GM21515 (cell line): ENCODE measurements around the gene KNSTRN.

Experiments
- ATAC-seq: cut with Tn5 transposase; IDR thresholded peaks from one replicate; pipeline ENCODE4 v1.9.1; 2021; ENCODE audit not compliant: unreplicated experiment

Gene KNSTRN

DNA sequence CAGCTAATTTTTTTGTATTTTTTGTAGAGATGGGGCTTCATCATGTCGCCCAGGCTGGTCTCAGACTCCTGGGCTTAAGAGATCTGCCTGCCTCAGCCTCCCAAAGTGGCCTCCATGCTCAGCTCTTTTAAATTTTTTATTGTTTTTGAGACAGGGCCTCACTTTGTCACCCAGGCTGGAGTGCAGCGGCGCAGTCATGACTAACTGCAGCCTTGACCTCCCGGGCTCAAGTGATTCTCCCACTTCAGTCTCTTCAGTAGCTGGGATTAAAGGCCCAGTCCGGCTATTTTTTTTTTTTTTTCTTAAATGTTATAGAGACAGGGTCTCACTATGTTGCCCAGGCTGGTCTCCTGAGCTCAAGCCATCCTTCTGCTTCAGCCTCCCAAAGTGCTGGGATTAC lies 43.2 kb downstream of the KNSTRN start:
- no peak for ATAC-seq

- no peak for ATAC-seq
Measured at GRCh38 chr15:40427188-40427587, 44.7 kb downstream of the KNSTRN start.

- ATAC-seq, result no peak
Measured at GRCh38 chr15:40428185-40428584, 45.7 kb downstream of the KNSTRN start.

GRCh38 chr15:40429068-40429710 lies 46.7 kb downstream of the KNSTRN start:
- no peak for ATAC-seq

DNA sequence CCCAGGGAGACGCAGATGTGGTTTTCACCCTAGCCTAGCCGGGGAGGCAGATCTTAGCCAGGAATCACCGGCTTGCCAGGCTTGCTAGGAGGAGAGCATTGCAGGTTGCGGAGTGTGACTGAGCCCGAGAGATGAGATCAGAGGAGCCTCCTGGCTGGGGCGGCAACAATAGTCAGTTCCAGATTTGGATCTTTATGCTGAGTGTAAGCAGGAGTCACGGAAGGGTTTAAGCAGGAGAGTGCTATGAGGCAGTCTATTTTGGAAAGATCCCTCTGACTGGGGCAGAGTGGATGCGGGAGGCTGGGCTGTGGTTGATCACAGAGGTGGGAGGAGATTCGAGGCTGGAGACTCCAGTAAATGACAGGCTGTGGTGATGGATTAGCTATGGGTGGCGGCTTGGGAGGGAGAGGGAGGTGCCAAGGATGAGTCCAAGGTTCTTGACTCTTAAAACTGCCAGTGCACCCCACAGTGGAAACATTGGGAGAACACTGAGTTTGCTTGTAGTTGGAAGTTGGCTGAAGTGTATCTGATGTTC lies 47.8 kb downstream of the KNSTRN start:
- ATAC-seq, result no peak

- ATAC-seq, result no peak
Measured at GRCh38 chr15:40435023-40435709, 52.6 kb downstream of the KNSTRN start.

- ATAC-seq, result no peak
Measured at GRCh38 chr15:40435710-40436089, 53.2 kb downstream of the KNSTRN start.

GRCh38 chr15:40436116-40436891 lies 53.8 kb downstream of the KNSTRN start:
- ATAC-seq, result no peak

DNA sequence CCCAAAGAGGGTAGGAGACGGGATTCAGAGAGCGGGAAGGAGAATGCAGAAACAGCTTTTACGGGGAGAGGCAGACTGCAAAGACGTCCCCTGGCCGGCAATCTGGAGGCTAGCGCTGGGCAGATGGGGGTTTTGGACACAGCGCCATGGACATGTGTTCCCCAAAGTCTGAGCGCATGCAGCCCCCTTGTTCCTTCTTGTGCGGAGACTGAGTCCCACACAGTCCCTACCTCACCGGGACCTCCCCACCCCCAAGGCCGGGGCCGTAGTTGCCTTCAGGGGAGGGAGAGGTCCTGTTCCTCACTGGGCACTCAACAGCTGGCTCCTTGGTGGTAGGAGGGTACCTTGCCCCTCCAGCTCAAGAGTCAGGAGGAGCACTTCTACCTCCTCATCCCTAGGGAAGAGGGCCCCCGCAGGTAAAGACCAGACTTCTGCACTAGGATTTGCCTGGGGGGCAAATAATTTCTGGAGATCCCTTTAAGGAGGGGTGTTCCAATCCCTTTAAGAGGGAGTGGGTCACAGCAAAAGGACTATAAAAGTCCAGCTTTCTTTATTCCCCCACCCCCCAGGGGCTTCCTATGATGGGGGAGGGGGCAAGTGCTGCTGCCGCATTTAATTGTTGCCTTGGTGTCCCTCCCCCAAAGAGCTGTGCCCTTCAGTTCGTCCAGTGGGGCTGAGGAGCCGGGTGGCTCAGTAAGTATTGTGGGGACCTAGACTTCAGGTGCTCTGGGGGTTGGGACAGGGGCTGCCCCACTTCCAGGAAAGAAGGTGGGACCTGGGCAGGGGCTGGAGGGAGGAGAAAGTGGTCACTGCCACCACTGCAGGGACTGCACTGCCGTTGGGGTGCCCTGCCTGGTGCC lies 54.6 kb downstream of the KNSTRN start:
- ATAC-seq, result no peak

- ATAC-seq, result no peak
Measured at GRCh38 chr15:40437752-40438687, 55.5 kb downstream of the KNSTRN start.

DNA sequence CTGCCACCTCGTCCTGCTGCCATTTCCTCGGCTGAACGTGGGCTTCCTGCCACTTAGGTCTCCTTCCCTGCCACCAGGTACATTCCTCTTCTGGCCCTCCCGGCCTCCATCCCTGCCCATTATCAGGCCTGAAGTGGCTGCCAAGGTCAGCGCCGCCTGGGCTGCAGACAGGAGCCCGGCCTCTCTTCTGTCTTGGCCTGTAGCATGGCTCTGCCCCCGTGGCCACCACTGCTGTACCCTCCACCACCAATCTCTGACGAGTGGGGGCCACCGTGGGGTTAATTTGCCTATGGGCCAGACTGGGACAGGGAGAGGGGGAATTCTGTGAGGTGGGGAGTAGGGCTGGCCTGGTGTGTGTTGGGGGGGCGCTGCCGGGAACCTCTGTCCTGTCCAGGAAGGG lies 56.2 kb downstream of the KNSTRN start:
- no peak for ATAC-seq

DNA sequence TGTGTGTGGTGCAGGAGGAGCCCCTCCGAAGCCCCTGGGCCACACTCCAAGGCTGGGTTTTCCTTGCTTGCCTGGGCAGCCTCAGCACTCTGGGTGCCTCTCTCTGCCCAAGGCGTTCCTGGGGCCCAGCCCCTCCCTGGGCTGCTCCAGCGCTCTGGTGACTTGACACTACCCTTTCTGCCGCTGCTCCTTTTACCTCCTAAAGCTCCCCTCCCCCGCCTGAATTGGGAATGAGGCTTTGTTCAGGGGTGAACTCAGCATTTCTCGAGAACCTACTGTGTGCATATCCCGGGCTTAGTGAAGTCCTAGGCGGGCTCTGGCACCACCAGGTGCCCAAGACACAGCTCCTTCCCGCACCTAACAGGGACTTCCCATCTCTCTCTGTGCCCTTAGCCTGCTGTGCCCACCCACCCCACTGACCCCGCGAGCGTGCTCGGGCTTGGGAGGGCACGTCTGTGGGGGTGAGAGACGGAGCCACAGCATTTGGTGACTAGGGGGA lies 57.0 kb downstream of the KNSTRN start:
- no peak for ATAC-seq

DNA sequence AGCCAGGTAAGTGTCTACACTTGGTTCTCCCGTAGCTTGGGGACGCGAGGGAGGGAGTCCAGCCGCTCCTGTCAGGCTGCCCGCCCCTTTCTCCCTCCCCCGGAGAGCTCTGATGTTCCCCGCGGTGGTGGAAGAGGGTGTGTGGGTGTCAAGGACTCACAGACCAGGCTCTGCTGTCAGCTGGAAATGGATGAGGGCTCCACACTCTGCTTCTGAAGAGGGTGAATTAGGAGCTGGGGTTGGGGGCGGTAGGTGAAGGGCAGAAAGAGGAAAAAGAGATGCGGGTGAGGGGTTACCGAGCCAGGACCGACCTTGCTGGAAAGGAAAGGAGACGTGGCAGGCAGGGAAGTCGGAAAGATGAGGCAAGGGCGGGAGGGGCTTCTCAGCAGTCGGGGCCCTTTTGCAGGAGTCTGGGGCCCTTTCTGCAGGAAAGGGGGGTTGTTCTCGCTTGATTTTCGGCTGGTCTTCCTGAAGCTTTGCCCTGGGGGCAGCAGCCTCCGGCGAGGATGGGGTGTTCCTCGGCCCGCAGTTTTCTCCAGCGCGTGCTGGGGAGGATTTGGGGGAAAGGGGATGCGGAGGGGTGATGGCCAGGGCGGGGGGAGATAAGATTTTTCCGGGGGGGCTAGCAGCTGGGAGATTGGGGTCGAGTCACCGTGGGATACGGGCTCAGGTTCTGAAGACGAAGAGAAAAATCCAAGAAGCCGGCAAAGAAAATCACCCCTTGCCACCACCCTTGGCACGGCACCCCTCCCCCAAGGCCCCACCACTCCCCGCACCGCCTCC lies 57.6 kb downstream of the KNSTRN start:
- no peak for ATAC-seq

DNA sequence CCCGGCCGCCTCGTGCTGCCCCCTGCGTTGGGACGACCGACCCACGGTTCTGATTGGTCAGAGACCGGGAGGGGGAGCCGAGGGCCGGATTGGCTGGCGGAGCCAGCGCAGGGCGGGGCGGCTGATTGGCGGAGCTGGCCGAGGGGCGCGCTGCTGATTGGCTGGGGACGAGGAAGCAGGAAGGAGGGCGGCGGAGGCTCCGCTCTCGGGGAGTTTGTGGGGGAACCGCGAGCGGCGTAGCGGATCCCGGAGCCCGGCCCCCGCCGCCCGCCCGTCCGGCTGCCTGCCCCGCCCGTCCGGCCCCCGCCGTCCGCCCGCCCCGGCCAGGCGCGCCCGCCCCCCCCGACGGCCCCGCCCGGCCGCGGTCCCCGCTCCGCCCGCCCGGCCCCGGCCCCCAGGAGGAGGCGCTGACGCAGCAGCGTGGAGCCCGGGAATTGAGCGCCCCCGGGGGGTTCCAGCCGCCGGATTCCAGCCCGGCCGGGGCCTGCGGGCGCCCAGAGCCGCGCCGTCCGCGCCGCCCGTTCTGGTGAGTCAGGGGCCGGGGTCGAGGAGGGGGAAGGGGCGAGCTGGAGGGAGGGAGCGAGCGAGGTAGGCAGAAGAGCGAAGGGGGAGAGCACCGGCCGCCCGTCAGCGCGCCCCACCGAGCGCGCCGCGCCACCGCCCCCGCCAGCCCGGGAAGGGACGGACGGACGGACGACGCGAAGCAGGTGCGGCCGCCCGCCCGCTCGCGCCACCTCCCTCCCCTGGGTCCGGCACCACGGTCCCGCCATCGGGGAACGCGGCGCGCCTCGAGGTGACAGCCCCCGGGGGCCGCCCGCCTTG lies 58.4 kb downstream of the KNSTRN start, which contains the start of gene BAHD1:
TSS of gene BAHD1 (plus strand) at position 211 of the 822 bp plus-strand sequence. CDS start 17,512 bp downstream, outside the sequence.
- ATAC-seq, result peak; percentile 89

DNA sequence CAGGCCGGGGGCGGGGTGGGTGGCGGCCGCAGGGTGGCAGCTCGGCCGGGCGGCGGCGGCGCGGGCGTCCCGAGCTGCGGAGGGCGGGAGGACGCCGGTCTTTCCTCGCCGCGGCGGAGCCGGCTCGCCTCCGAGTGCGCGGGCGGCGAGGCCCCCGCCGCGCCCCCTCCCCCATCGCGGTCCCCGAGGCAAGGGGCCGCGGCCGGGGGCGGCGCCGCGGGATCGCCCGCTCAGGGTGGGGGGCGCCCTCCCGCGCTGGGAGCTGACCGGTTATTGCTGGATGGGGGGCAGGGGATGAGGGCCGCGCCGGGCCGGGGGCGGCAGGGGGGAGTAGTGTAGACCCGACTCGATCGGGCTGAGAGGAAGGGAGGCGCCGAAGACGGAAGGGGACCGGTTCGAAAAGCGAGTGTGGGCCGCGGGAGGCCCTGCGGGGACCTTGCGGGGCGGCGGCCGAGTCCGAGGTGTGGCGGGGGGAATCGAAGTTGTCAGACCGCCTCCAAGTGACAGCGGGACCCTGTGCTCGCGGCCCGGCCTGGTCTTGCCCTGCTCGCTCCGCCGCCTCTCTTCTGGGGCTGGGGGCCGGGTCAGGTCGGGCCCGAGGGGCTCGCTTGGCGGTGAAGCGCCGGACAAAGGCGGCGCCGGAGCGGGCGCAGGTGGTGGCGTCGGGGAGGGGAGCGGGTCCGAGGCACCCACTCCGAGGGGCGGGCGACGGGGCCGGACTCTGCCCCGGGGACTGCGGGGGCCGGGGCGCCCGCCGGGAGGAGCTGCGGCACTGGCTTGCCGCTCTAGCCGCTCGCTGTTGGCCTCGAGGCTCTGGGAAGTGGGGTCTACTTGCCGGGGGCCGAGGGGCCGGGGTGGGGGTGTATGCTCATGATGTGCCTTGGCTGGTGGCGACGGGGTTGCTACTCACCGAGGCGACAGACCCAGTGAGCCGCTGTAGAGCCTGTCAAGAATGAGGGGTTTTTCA lies 59.3 kb downstream of the KNSTRN start:
- ATAC-seq, result no peak

- ATAC-seq, result no peak
Measured at GRCh38 chr15:40443255-40443654, 60.7 kb downstream of the KNSTRN start.

DNA sequence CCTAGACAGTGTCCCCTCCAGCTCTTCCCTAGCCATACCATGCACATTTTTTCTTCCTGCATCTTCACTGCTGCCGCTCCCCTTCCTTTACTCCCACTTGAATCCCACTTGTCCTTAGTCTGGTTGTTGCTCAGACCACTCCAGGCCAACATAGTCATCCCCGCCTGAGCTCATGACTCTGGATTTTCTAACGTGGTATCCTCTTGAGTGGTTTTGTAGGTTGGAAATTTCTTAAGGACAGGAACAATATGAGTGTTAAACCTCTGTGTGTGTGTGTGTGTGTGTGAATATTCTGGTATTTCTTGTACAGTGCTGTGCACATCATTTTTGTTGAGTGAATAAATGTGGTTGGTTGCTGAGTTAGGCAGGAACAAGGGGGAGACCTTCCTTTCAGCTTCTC lies 61.3 kb downstream of the KNSTRN start:
- ATAC-seq, result no peak
